H1 (cell line): ENCODE results near the gene NEK10. TPM values are rescaled to one million over a fixed set of nuclear protein-coding genes. Genes with fewer than 3 reads are reported as not detected.
"Not testable (repeated sequence)": the region's sequence is repeated elsewhere in the genome, so short reads cannot be mapped to it uniquely, and the experiment has no call there.

Experiments
- CTCF ChIA-PET: fragments of 300-600 bp; sonication (Branson Sonifier 250); formaldehyde crosslinking; loops from one replicate; lab custom pipeline; 2021; ENCODE audit not compliant: partially characterized antibody; lab: Charles Lee
- POLR2A ChIA-PET: fragments of 300-600 bp; sonication (Branson Sonifier 250); formaldehyde crosslinking; loops from one replicate; lab custom pipeline; 2021; ENCODE audit warnings: inconsistent platforms; ENCODE audit not compliant: partially characterized antibody; lab: Charles Lee
- DNase-seq, 2 experiments: peaks; one replicate each; pipeline versions ENCODE4 v3.0.0 to v3.0.0-alpha.2; 2010 to 2022; ENCODE audit warnings: low spot score in 2 of 2, low read depth in 1 of 2, mixed read lengths in 1 of 2
- FAIRE-seq: peaks from 2 replicates; lab custom pipeline; 2011; peaks lifted over from hg19 to GRCh38; lab: Jason Lieb, UNC
- H2AFZ ChIP-seq: 2 replicates; pipeline ENCODE4 v1.8.1; 2012; ENCODE audit warnings: low read length, inconsistent platforms
- H2AK5ac ChIP-seq: 2 replicates; pipeline ENCODE4 v1.6.1; 2013; ENCODE audit warnings: low read depth, low read length
- H2BK120ac ChIP-seq: replicated peaks from 2 replicates; pipeline ENCODE3; 2013; ENCODE audit warnings: low read depth, low read length, inconsistent platforms
- H2BK12ac ChIP-seq: 2 replicates; pipeline ENCODE4 v1.6.1; 2013; ENCODE audit warnings: low read depth, low read length
- H2BK15ac ChIP-seq: 2 replicates; pipeline ENCODE4 v1.6.1; 2013; ENCODE audit warnings: low read length
- H2BK20ac ChIP-seq: 2 replicates; pipeline ENCODE4 v1.6.1; 2013; ENCODE audit warnings: low read length
- H2BK5ac ChIP-seq: 2 replicates; pipeline ENCODE4 v1.6.1; 2013; ENCODE audit warnings: low read depth, low read length
- H3K14ac ChIP-seq: 2 replicates; pipeline ENCODE4 v1.6.1; 2013; ENCODE audit warnings: inconsistent platforms; ENCODE audit not compliant: insufficient read length
- H3K18ac ChIP-seq: 2 replicates; pipeline ENCODE4 v1.6.1; 2013; ENCODE audit warnings: low read length; ENCODE audit errors: extremely low read depth
- H3K23ac ChIP-seq: 2 replicates; pipeline ENCODE4 v1.6.1; 2013; ENCODE audit warnings: inconsistent platforms; ENCODE audit not compliant: insufficient read length
- H3K23me2 ChIP-seq: 2 replicates; pipeline ENCODE4 v1.6.1; 2013; ENCODE audit warnings: low read depth, low read length
- H3K27ac ChIP-seq: 2 replicates; pipeline ENCODE4 v1.6.1; 2011; ENCODE audit warnings: low read depth, low read length, inconsistent platforms
- H3K27me3 ChIP-seq, 4 experiments: replicated peaks in 1 of 4; 1 replicate in 1 of 4; 2 replicates in 3 of 4; pipeline versions ENCODE4 v1.6.1 to v1.8.1; 2011 to 2013; ENCODE audit warnings: low read length in 3 of 4, mild to moderate bottlenecking in 3 of 4, inconsistent platforms in 2 of 4, mixed read lengths in 2 of 4, moderate library complexity in 1 of 4; ENCODE audit not compliant: control insufficient read depth in 3 of 4, insufficient read depth in 3 of 4; ENCODE audit errors: extremely low read depth in 1 of 4
- H3K36me3 ChIP-seq, 4 experiments: 2 replicates each; pipeline versions ENCODE4 v1.6.1 to v1.8.1; 2011 to 2013; ENCODE audit warnings: mild to moderate bottlenecking in 4 of 4, low read length in 3 of 4, moderate library complexity in 2 of 4, control low read depth in 1 of 4, inconsistent platforms in 1 of 4; ENCODE audit not compliant: insufficient read depth in 4 of 4, control insufficient read depth in 2 of 4
- H3K4ac ChIP-seq: replicated peaks from 2 replicates; pipeline ENCODE3; 2013; ENCODE audit warnings: low read length, low read depth, mixed read lengths, inconsistent platforms; ENCODE audit not compliant: insufficient read length
- H3K4me1 ChIP-seq, 4 experiments: replicated peaks in 1 of 4; 1 replicate in 1 of 4; 2 replicates in 3 of 4; pipeline versions ENCODE4 v1.6.1 to v1.8.1; 2011 to 2013; ENCODE audit warnings: low read length in 3 of 4, inconsistent platforms in 2 of 4, mixed read lengths in 1 of 4; ENCODE audit not compliant: insufficient read depth in 4 of 4, control insufficient read depth in 3 of 4
- H3K4me2 ChIP-seq, 2 experiments: 2 replicates each; pipeline versions ENCODE4 v1.6.1 to v1.8.1; 2011 to 2013; ENCODE audit warnings: low read depth in 2 of 2, low read length in 2 of 2, control low read depth in 1 of 2, inconsistent platforms in 1 of 2, mild to moderate bottlenecking in 1 of 2; ENCODE audit not compliant: insufficient read depth in 1 of 2
- H3K4me3 ChIP-seq, 4 experiments: fragments of 200-600, 300-600 bp in 1 of 4; sonication (generic), shearing (Covaris generic), sonication (Bioruptor Twin) in 1 of 4; 2 replicates each; pipeline versions ENCODE4 v1.5.1 to v1.8.1; 2011 to 2016; ENCODE audit warnings: low read length in 4 of 4, low read depth in 3 of 4, control low read depth in 2 of 4, inconsistent platforms in 2 of 4, mild to moderate bottlenecking in 2 of 4, mixed read lengths in 1 of 4, moderate library complexity in 1 of 4; ENCODE audit not compliant: insufficient read depth in 2 of 4; ENCODE audit errors: extremely low read depth in 1 of 4
- H3K56ac ChIP-seq: replicated peaks from 2 replicates; pipeline ENCODE3; 2013; ENCODE audit warnings: low read depth, mild to moderate bottlenecking, mixed read lengths, low read length, inconsistent platforms; ENCODE audit not compliant: insufficient read length
- H3K79me1 ChIP-seq: 2 replicates; pipeline ENCODE4 v1.6.1; 2013; ENCODE audit warnings: low read depth, low read length, control low read depth
- H3K79me2 ChIP-seq, 2 experiments: 2 replicates each; pipeline versions ENCODE4 v1.6.1 to v1.8.1; 2012 to 2013; ENCODE audit warnings: low read length in 2 of 2, mild to moderate bottlenecking in 2 of 2, inconsistent platforms in 1 of 2; ENCODE audit not compliant: insufficient read depth in 2 of 2, control insufficient read depth in 1 of 2
- H3K9ac ChIP-seq, 4 experiments: replicated peaks in 1 of 4; 1 replicate in 1 of 4; 2 replicates in 3 of 4; pipeline versions ENCODE4 v1.6.1 to v1.8.1; 2011 to 2013; ENCODE audit warnings: low read depth in 3 of 4, low read length in 3 of 4, control low read depth in 2 of 4, mild to moderate bottlenecking in 2 of 4, moderate library complexity in 2 of 4, inconsistent platforms in 1 of 4; ENCODE audit errors: extremely low read depth in 1 of 4
- H3K9me3 ChIP-seq, 2 experiments: 2 replicates each; pipeline versions ENCODE4 v1.6.1 to v1.8.1; 2012 to 2013; ENCODE audit warnings: mild to moderate bottlenecking in 2 of 2, moderate library complexity in 2 of 2, control low read depth in 1 of 2, inconsistent platforms in 1 of 2, low read depth in 1 of 2, low read length in 1 of 2, mixed read lengths in 1 of 2; ENCODE audit not compliant: insufficient read depth in 2 of 2
- H4K20me1 ChIP-seq, 2 experiments: replicated peaks in 1 of 2; 2 replicates each; pipeline versions ENCODE3 to v1.8.1; 2011 to 2013; ENCODE audit warnings: inconsistent platforms in 2 of 2, low read length in 2 of 2, mild to moderate bottlenecking in 1 of 2; ENCODE audit not compliant: insufficient read depth in 2 of 2, control insufficient read depth in 1 of 2
- H4K5ac ChIP-seq: 2 replicates; pipeline ENCODE4 v1.6.1; 2013; ENCODE audit warnings: low read length, low read depth, mixed read lengths, inconsistent platforms; ENCODE audit not compliant: insufficient read length
- H4K8ac ChIP-seq: 2 replicates; pipeline ENCODE4 v1.8.0; 2013; ENCODE audit warnings: mild to moderate bottlenecking, moderate library complexity, low read length, inconsistent platforms; ENCODE audit not compliant: insufficient read depth; ENCODE audit errors: extremely low read depth
- H4K91ac ChIP-seq: replicated peaks from 2 replicates; pipeline ENCODE3; 2013; ENCODE audit warnings: low read length, mixed read lengths, inconsistent platforms; ENCODE audit not compliant: insufficient read length
- WGBS, 2 experiments: shearing (Covaris generic) in 1 of 2; methylation state at CpG; one replicate each; pipeline versions ENCODE4 v1.1.6 to v1.1.7; 2013 to 2015; ENCODE audit warnings: low lambda C conversion rate in 2 of 2, mixed read lengths in 2 of 2, inconsistent platforms in 1 of 2, low coverage in 1 of 2, missing lambda C conversion rate in 1 of 2; ENCODE audit not compliant: insufficient replicate concordance in 2 of 2, insufficient coverage in 1 of 2, insufficient read length in 1 of 2; ENCODE audit errors: extremely low coverage in 1 of 2, missing lambda C conversion rate in 1 of 2; 5-methylcytosine and 5-hydroxymethylcytosine counted together
- polyA plus RNA-seq, 7 experiments: library from polyadenylated mRNA; depleted of rRNA in 3 of 7; stranded (reverse) in 5 of 7; unstranded in 2 of 7; fragments of >200 nt in 5 of 7; fragments of 200-250 nt in 2 of 7; gene quantifications; 1 replicate in 5 of 7; 2 replicates in 1 of 7; 4 replicates in 1 of 7; pipeline versions ENCODE4 v1.2.1 to v1.2.3, GENCODE V29; 2011 to 2013; ENCODE audit warnings: missing spikeins in 2 of 7, mixed read lengths in 2 of 7
- total RNA-seq: library from RNA; stranded (reverse); fragmentation: NEBNext Ultra II Directional; extraction: Animal tissue kit (Norgen Biotek cat#: 25700); gene quantifications from 2 replicates; pipeline ENCODE4 v1.2.1, GENCODE V29; 2021

NEK10 gene
- total and polyA plus RNA-seq, 2 of the 8 experiments (the other 6 are each of a cell fraction or from before 2014, with no cell fraction given), result 0.18 to 0.50 TPM

GRCh38 chr3:27286467-27286866 lies 82.7 kb downstream of the NEK10 start:
- H2AFZ ChIP-seq, H2AK5ac ChIP-seq, H4K5ac ChIP-seq, H3K79me2 ChIP-seq, H3K9ac ChIP-seq, H3K4me1 ChIP-seq, H4K20me1 ChIP-seq, H3K4me3 ChIP-seq, H3K23me2 ChIP-seq, H3K4me2 ChIP-seq, H3K4ac ChIP-seq, H2BK15ac ChIP-seq, H4K8ac ChIP-seq, H3K56ac ChIP-seq, H3K14ac ChIP-seq, H3K23ac ChIP-seq, H2BK12ac ChIP-seq, H4K91ac ChIP-seq, H3K27me3 ChIP-seq, H3K36me3 ChIP-seq, H3K9me3 ChIP-seq, H2BK5ac ChIP-seq, DNase-seq, H3K18ac ChIP-seq, FAIRE-seq, POLR2A ChIA-PET, H2BK120ac ChIP-seq, H3K79me1 ChIP-seq, H3K27ac ChIP-seq, H2BK20ac ChIP-seq: not testable (repeated sequence)
- WGBS, 2 experiments, result 93% methylated on average over 9 of the region's 10 CpGs; no CpG with 5 or more reads in 1 of the 2 experiments
- CTCF ChIA-PET, result interaction anchor here (0.6 to 2.3 kb wide), 5 partner anchors 17 to 157 kb away, joined by 3 to 12 read pairs (median 6); no protein-coding TSS in a partner anchor
